ENCODE results near the gene CCS.
A peak's percentile ranks its signal among the peaks of the same experiment; 100 is the strongest.
"Not testable (repeated sequence)": the region's sequence is repeated elsewhere in the genome, so short reads cannot be mapped to it uniquely, and the experiment has no call there.

The CCS gene

GRCh38 chr11:66593303-66593635, 284 bp downstream of the CCS start:
- no peak for DNase-seq

- DNase-seq = no peak
Measured at GRCh38 chr11:66593650-66594049, 665 bp downstream of the CCS start.

GRCh38 chr11:66595245-66595904, 2.4 kb downstream of the CCS start:
- DNase-seq = no peak

GRCh38 chr11:66598993-66599392, 6.0 kb downstream of the CCS start:
- no peak for DNase-seq

DNA sequence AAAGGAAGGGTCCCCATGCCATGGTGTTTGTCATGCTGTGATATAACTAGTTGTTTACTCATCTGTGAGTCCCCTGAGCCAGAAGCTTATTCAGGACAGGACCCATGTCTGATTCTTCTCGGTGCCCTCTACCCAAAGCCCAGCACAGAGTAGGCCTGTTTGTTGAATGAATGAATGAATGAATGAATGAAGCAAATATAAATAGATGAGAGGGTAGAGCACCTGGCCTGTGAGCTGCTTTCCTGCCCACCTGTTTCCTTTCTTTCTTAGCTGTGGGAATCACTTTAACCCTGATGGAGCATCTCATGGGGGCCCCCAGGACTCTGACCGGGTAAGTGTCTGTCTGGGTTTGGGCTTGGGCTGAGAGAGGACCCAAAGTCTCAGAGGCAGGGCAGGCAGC, 7.2 kb downstream of the CCS start:
- DNase-seq = no peak

DNA sequence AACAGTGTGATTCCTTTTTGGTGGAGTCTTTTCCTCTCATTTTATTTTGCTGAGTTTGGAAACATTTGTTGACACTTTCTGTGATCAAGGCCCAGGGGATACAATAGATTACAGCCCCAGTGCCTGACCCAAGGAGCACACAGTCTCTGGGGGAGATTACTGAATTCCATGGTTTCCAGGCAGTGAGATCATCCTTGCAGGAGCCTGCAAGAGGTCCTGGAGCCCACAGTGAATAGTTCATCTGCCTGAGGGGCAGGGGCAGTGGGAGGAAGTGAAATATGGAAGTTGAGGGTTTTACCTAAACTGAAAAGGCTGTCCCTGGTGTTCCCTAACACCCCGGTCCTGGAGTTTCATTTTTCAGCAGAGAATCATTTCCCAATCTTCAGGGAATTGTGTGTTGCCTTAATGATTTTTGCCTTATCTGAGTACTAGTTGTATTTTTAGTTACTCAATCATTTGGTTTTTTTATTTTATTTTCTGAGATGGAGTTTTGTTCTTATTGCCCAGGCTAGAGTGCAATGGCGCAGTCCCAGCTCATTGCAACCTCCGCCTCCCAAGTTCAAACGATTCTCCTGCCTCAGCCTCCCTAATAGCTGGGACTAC, 7.7 kb downstream of the CCS start:
- no peak for DNase-seq

- no peak for DNase-seq
Measured at GRCh38 chr11:66603072-66603471, 10.1 kb downstream of the CCS start.

DNA sequence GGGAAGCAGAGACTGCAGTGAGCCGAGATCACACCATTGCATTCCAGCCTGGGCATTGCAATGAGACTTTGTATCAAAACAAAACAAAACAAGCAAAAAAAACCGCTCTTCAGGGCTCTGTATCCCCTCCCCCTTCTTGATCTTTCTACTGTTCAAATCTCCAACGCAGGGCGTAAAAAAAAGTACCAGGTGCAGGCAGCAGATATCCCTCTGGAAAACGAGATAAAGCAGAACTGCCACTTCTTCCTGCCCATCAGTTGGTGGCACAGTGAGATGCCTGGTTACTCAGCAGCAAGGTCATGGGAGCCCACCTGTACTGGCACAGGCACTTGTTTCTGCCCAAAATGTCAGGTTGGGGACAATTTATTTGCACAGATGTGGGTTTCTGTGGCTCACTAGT, 11.2 kb downstream of the CCS start:
- no peak for DNase-seq

DNA sequence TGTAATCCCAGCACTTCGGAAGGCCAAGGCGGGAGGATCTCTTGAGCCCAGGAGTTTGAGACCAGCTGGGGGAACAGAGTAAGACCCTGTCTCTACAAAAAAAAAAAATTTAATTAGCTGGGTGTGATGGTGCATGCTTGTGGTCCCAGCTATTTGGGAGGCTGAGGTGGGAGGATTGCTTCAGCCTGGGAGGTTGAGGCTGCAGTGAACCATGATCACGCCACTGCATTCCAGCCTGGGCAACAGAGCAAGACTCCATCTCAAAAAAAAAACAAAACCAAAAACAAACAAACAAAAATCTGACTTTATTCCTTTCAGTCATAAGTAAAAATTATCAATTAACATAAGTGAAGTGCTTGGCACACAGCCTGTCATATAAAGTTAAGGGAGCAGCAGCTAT, 13.6 kb downstream of the CCS start:
- not testable (repeated sequence) for DNase-seq

GRCh38 chr11:66607126-66607834, 14.3 kb downstream of the CCS start:
- peak; percentile 28 for DNase-seq

- DNase-seq = no peak
Measured at GRCh38 chr11:66609721-66610617, 17.0 kb downstream of the CCS start.

GRCh38 chr11:66612458-66612857, 19.5 kb downstream of the CCS start:
- no peak for DNase-seq

DNA sequence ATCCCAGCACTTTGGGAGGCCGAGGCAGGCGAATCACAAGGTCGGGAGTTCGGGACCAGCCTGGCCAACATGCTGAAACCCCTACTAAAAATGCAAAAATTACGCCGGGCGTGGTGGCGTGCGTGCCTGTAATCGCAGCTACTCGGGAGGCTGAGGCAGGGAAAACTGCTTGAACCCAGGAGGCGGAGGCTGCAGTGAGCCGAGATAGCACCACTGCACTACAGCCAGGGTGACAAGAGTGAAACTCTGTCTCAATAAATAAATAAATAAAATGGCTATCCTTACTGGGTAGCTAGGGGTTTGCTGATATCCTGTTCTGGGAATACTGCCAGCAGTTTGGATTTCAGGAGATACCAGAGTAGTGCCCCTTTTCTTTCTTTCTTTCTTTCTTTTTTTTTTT, 21.1 kb downstream of the CCS start:
- no peak for DNase-seq

DNA sequence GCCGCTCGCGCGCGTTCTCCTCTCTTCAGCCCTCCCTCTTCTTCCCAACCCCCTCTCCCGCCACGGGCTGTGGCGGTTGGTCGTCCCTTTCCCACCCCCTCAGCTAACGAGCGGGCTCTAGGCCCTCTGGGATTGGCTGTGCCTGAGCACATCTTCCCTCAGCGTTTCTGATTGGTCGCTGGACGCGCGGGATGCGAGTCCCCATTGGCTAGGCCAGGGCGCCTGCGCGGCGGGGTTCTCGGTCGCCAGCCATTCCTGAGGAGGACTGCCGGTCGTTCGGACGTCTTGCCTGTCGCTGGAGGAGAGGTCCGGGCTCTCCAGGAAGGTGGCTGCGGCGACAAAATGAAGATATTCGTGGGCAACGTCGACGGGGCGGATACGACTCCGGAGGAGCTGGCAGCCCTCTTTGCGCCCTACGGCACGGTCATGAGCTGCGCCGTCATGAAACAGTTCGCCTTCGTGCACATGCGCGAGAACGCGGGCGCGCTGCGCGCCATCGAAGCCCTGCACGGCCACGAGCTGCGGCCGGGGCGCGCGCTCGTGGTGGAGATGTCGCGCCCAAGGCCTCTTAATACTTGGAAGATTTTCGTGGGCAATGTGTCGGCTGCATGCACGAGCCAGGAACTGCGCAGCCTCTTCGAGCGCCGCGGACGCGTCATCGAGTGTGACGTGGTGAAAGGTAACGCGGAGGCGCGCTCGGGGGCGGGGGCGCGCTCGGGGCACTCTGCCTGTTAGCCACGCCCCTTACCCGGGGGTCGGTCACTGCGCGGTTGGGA, 23.6 kb downstream of the CCS start, which contains the start of gene RBM14:
Gene RBM14 (plus strand): TSS at position 252 of the 776 bp plus-strand sequence. CDS start 91 bp downstream, at position 343.
- DNase-seq = peak; percentile 99

- peak; percentile 35 for DNase-seq
Measured at GRCh38 chr11:66617155-66617834, 24.3 kb downstream of the CCS start.

DNA sequence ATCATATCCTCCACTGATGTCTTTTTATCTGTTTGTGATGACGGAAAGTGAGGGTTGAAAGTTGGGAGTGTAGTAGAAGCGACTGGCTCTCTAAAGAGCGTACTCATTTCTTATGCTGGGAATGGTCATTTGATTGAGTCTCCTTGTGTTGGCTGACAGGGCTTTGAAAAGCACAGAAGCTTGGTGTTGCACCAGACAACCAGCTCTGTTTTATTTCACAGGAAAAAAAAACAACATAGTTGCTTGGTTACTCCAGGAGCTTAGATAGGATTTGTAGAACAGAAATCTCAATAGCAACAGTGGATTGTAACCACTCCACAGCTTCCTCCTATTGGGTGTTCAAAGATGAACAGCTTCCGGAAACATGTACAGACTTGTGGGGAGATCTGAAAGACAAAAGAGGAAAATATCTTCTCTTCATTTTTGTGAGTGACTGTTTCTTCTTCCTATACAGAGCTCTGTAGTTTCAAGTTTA, 26.1 kb downstream of the CCS start:
- peak; percentile 62 for DNase-seq

- no peak for DNase-seq
Measured at GRCh38 chr11:66624450-66624849, 31.5 kb downstream of the CCS start.

DNA sequence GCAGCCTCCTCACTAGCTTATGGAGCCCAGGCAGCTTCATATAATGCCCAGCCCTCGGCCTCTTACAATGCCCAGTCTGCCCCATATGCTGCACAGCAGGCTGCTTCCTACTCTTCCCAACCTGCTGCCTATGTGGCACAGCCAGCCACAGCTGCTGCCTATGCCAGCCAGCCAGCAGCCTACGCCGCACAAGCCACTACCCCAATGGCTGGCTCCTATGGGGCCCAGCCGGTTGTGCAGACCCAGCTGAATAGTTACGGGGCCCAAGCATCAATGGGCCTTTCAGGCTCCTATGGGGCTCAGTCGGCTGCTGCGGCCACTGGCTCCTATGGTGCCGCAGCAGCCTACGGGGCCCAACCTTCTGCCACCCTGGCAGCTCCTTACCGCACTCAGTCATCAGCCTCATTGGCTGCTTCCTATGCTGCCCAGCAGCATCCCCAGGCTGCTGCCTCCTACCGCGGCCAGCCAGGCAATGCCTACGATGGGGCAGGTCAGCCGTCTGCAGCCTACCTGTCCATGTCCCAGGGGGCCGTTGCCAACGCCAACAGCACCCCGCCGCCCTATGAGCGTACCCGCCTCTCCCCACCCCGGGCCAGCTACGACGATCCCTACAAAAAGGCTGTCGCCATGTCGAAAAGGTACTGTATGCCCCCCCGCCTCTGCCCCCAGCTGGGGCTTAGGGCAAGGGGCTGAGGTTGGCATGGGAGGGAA, 32.2 kb downstream of the CCS start:
- no peak for DNase-seq

- no peak for DNase-seq
Measured at GRCh38 chr11:66625752-66626149, 32.8 kb downstream of the CCS start.

- no peak for DNase-seq
Measured at GRCh38 chr11:66626382-66626781, 33.4 kb downstream of the CCS start.

GRCh38 chr11:66626926-66627325, 33.9 kb downstream of the CCS start:
- DNase-seq = no peak
